Upper lobe of left lung (tissue), 6 donors: ENCODE measurements around the gene PTH2R. TPM values are rescaled to one million over a fixed set of nuclear protein-coding genes. Genes with fewer than 3 reads are reported as not detected.

ENCODE experiments used
- ATAC-seq, 2 donors: fragments of 200-7000 bp; cut with Tn5 transposase; one replicate each; pipeline ENCODE4 v1.9.1; 2022; ENCODE audit warnings: mild to moderate bottlenecking in 2 of 2, moderate library complexity in 2 of 2; ENCODE audit not compliant: low FRiP score in 2 of 2
- DNase-seq, 2 donors: peaks; one replicate each; pipeline ENCODE4 v3.0.0-alpha.2; 2019 to 2020
- H3K27ac ChIP-seq, 4 donors: fragments of 200-600 bp; sonication (generic); one replicate each; pipeline ENCODE4 v1.5.1; 2016 to 2019
- H3K27me3 ChIP-seq, 4 donors: fragments of 200-600 bp; sonication (generic); one replicate each; pipeline ENCODE4 v1.5.1; 2017 to 2019
- H3K36me3 ChIP-seq, 4 donors: fragments of 200-600 bp; sonication (generic); one replicate each; pipeline ENCODE4 v1.5.1; 2016 to 2019
- H3K4me1 ChIP-seq, 4 donors: fragments of 200-600 bp; sonication (generic); one replicate each; pipeline ENCODE4 v1.5.1; 2018 to 2019
- H3K4me3 ChIP-seq, 4 donors: fragments of 200-600 bp; sonication (generic); one replicate each; pipeline ENCODE4 v1.5.1; 2017 to 2019; ENCODE audit warnings: mild to moderate bottlenecking in 2 of 4, moderate library complexity in 1 of 4
- H3K9me3 ChIP-seq, 4 donors: fragments of 200-600 bp; sonication (generic); one replicate each; pipeline ENCODE4 v1.5.1; 2018 to 2019
- EP300 ChIP-seq, 4 donors: sonication (generic); formaldehyde crosslinking; IDR thresholded peaks; one replicate each; pipeline ENCODE4 v1.5.1; 2017; ENCODE audit warnings: antibody characterized with exemption in 4 of 4, control low read depth in 2 of 4
- POLR2A ChIP-seq, 4 donors: fragments of 450-650 bp; IDR thresholded peaks; one replicate each; pipeline ENCODE4 v1.5.1; 2016 to 2017; ENCODE audit warnings: antibody characterized with exemption in 4 of 4, mild to moderate bottlenecking in 2 of 4
- POLR2AphosphoS5 ChIP-seq, 2 donors: sonication (generic); formaldehyde crosslinking; IDR thresholded peaks; one replicate each; pipeline ENCODE4 v1.5.1; 2017; ENCODE audit warnings: antibody characterized with exemption in 2 of 2
- WGBS, 2 donors: methylation state at CpG; one replicate each; pipeline ENCODE4 v1.1.5; 2017 to 2018; 5-methylcytosine and 5-hydroxymethylcytosine counted together
- total RNA-seq, 6 donors: library from RNA; depleted of rRNA in 4 of 6; stranded (reverse); fragments of >200 nt in 4 of 6; gene quantifications; one replicate each; pipeline versions ENCODE4 v1.1.0 to v1.2.1, GENCODE V29; 2016 to 2021
- TF ChIP-seq, protein P1 (sequence below), 6 experiments: fragments of 450-650 bp in 4 of 6; fragments of 200-600 bp in 2 of 6; sonication (generic) in 2 of 6; IDR thresholded peaks; one replicate each; pipeline ENCODE4 v1.5.1; 2016 to 2019; ENCODE audit warnings: antibody characterized with exemption in 6 of 6
- donor health status: DM: no; HTN: no; CAD: no; lungs with moderate emphysema.
- donor health status: DM: no; HTN: yes; CAD: no; lungs with severe emphysema.

The PTH2R gene
- total RNA-seq, 6 donors from 2014 or later: 0.30 to 2.1 (median 0.40) TPM; not detected in 2

- Histone ChIP-seq H3K4me1 (peaks cover 0 to 4% (median 0%) of the 10 kb centered on the region in 4 donors), H3K9me3 (peaks cover 0 to 5% (median 2%) of the 10 kb centered on the region in 4 donors), H3K36me3 (peaks cover 0 to 9% (median 2%) of the 10 kb centered on the region in 4 donors), H3K27me3 (no peaks in the 10 kb centered on the region), H3K27ac (no peak overlapping the region), H3K4me3 (no peak overlapping the region)
- WGBS, 2 donors: 93 to 95% methylated on average over 18 to 42 of the region's 48 CpGs
- DNase-seq: peak in 1 of 2 donors; percentile 83
- TF ChIP-seq POLR2A (IDR thresholded peaks at IDR 0.05): no peak
- TF ChIP-seq, protein P1, sequence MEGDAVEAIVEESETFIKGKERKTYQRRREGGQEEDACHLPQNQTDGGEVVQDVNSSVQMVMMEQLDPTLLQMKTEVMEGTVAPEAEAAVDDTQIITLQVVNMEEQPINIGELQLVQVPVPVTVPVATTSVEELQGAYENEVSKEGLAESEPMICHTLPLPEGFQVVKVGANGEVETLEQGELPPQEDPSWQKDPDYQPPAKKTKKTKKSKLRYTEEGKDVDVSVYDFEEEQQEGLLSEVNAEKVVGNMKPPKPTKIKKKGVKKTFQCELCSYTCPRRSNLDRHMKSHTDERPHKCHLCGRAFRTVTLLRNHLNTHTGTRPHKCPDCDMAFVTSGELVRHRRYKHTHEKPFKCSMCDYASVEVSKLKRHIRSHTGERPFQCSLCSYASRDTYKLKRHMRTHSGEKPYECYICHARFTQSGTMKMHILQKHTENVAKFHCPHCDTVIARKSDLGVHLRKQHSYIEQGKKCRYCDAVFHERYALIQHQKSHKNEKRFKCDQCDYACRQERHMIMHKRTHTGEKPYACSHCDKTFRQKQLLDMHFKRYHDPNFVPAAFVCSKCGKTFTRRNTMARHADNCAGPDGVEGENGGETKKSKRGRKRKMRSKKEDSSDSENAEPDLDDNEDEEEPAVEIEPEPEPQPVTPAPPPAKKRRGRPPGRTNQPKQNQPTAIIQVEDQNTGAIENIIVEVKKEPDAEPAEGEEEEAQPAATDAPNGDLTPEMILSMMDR (IDR thresholded peaks at IDR 0.05): no peak
- TF ChIP-seq POLR2AphosphoS5 (IDR thresholded peaks at IDR 0.05): no peak
- TF ChIP-seq EP300 (IDR thresholded peaks at IDR 0.05): no peak
- ATAC-seq: peak in 1 of 2 donors; percentile 32
Measured at GRCh38 chr2:208360259-208361076, 46.1 kb upstream of the PTH2R start.

DNA sequence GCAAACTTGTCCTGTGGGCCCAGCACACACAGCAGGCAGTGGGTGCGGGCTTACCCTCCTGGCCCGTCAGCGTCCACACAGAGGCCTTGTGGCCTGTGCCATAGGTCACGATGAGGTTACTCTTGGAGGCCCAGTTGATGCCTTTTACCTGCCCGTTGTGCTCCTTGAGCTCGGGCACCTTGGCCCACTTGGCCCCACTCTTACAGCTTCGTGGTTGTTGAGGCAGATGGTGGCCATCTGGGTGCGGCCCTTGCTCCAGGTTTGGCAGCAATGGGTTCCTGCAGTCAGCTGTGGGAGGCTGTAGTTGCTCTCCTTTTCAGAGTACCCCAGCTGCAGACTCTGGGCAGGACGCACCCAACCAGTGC lies 45.5 kb upstream of the PTH2R start:
- TF ChIP-seq POLR2A (IDR thresholded peaks at IDR 0.05): no peak
- no peak for TF ChIP-seq EP300 (IDR thresholded peaks at IDR 0.05)
- no peak for TF ChIP-seq POLR2AphosphoS5 (IDR thresholded peaks at IDR 0.05)
- TF ChIP-seq, protein P1 (IDR thresholded peaks at IDR 0.05): no peak
- no peaks in the 10 kb centered on the region for H3K27me3 ChIP-seq
- H3K27ac ChIP-seq: no peak overlapping the region
- 89 to 100% methylated on average over 6 to 9 of the region's 9 CpGs for WGBS, 2 donors
- H3K4me1 ChIP-seq: peaks cover 0 to 4% (median 0%) of the 10 kb centered on the region in 4 donors
- H3K4me3 ChIP-seq: no peak overlapping the region
- ATAC-seq (no peak), DNase-seq (peak in 1 of 2 donors; percentile 42)
- H3K9me3 ChIP-seq: peaks cover 0 to 5% (median 2%) of the 10 kb centered on the region in 4 donors
- peaks cover 0 to 5% (median 2%) of the 10 kb centered on the region in 4 donors for H3K36me3 ChIP-seq

DNA sequence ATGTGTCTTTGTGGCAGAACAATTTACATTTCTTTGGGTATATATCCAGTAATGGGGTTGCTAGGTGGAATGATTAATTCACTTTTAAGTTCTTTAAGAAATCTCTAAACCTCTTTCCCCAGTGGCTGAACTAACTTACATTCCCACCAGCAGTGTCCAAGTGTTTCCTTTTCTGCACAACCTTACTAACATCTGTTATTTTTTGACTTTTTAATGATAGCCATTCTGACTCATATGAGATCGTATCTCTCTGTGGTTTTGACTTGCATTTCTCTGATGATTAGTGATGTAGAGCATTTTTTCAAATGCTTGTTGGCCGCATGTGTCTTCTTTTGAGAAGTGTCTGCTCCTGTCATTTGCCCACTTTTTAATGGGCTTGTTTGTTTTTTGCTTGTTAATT lies 43.1 kb upstream of the PTH2R start:
- Histone ChIP-seq H3K9me3 (peaks cover 0 to 5% (median 2%) of the 10 kb centered on the region in 4 donors), H3K27ac (no peak overlapping the region), H3K27me3 (no peaks in the 10 kb centered on the region), H3K4me3 (no peak overlapping the region), H3K36me3 (peaks cover 0 to 3% (median 0%) of the 10 kb centered on the region in 4 donors), H3K4me1 (no peaks in the 10 kb centered on the region)
- 64 to 70% methylated on average over 2 of the region's 2 CpGs for WGBS, 2 donors
- TF ChIP-seq POLR2AphosphoS5 (IDR thresholded peaks at IDR 0.05): no peak
- ATAC-seq (no peak), DNase-seq (no peak)

DNA sequence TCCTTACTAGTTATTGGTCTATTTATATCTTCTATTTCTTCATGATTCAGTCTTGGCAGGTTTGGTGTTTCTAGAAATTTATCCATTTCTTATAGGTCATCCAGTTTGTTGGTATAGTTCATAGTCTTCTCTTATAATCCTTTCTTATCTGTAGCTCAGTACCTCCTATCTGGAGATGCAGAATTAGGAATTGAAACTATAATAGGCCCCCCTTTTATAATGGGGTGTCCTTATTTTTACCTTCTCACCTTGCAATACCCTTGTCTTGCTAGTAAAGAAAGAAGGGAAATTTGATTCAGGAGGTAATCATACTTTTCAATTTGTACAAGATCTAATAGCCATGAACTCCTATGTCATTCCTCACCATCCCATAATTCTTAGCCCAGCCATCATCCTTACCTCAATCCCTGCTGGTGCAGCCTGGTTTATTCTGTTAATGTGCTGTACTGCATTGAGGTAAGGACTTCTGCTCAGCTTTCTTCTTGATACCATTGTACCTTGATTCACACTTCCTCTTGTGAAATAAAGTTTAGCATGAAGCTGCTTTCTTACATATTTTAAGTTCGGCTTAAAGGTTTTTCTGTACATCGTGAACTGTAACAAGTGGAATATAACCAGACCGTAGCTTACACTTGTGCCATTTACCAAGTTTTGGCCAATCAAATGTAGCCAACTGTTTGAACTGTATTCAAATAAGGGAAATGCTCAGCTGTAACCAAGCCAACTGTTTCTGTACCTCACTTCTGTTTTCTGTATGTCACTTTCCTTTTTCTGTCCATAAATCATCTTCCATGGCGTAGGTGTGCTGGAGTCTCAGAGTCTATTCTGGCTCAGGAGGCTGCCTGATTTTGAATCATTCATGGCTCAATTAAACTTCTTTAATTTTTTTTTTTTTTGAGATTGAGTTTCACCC lies 40.1 kb upstream of the PTH2R start:
- Histone ChIP-seq H3K4me1 (no peaks in the 10 kb centered on the region), H3K4me3 (no peak overlapping the region), H3K27me3 (no peaks in the 10 kb centered on the region), H3K27ac (no peak overlapping the region), H3K36me3 (no peaks in the 10 kb centered on the region), H3K9me3 (peaks cover 0 to 5% (median 2%) of the 10 kb centered on the region in 4 donors)
- 57 to 69% methylated on average over 4 of the region's 4 CpGs for WGBS, 2 donors
- TF ChIP-seq, protein P1 (IDR thresholded peaks at IDR 0.05): no peak
- TF ChIP-seq EP300 (IDR thresholded peaks at IDR 0.05) (no peak), POLR2A (IDR thresholded peaks at IDR 0.05) (no peak), POLR2AphosphoS5 (IDR thresholded peaks at IDR 0.05) (no peak)
- no peak for DNase-seq
- no peak for ATAC-seq

DNA sequence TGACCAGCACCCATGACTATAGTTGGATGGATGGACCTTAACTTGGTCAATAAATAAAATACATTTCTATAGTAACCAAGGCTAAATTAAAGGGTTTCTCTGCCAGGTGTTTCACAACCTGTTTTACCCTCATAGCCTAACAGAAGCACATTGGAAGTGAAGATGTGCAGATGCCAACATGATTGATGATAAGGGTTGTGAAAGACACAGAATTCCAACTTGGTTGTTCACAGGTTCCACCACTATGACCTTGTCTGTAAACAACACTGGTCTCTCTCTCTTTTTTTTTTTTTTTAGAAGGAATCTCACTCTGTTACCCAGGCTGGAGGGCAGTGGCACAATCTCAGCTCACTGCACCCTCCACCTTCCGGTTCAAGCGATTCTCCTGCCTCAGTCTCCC lies 37.5 kb upstream of the PTH2R start:
- Histone ChIP-seq H3K27ac (no peak overlapping the region), H3K4me3 (no peak overlapping the region), H3K27me3 (no peaks in the 10 kb centered on the region), H3K9me3 (peaks cover 0 to 5% (median 2%) of the 10 kb centered on the region in 4 donors), H3K4me1 (no peaks in the 10 kb centered on the region), H3K36me3 (no peaks in the 10 kb centered on the region)
- 94 to 97% methylated on average over 2 of the region's 2 CpGs for WGBS, 2 donors
- ATAC-seq (no peak), DNase-seq (no peak)
- TF ChIP-seq POLR2A (IDR thresholded peaks at IDR 0.05) (no peak), POLR2AphosphoS5 (IDR thresholded peaks at IDR 0.05) (no peak), EP300 (IDR thresholded peaks at IDR 0.05) (no peak)
- TF ChIP-seq, protein P1 (IDR thresholded peaks at IDR 0.05): no peak
